GM12874 (cell line): Measurements from ENCODE around the gene TTYH1.
A peak's percentile ranks its signal among the peaks of the same experiment; 100 is the strongest.

ENCODE experiments used
- CTCF ChIP-seq: IDR thresholded peaks from 2 replicates; pipeline ENCODE4 v1.5.1; 2011; ENCODE audit warnings: low read depth, mild to moderate bottlenecking, control low read depth, low read length, moderate library complexity; ENCODE audit not compliant: insufficient read depth

Gene TTYH1

GRCh38 chr19:54481326-54481930 is 66.2 kb downstream of the TTYH1 start:
- peak; percentile 82 for TF ChIP-seq CTCF

DNA sequence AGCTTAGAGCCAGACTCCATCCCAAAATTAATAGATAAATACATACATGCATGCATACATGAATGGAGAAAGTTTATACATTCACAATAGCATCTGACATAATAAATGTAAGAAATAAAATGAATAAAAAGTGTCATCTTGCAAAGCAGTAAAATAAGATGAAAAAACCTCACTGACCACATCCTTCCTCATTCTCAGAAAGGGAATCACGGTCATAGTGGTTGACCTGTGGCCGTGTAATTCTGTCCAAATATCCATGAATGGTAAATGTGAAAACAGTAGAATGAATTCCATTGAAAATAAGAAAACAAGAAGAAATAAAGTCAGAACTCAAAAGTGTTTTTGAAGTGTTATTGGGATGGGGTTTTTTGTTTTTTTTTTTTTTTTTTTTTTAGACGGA is 67.6 kb downstream of the TTYH1 start:
- no peak for TF ChIP-seq CTCF

DNA sequence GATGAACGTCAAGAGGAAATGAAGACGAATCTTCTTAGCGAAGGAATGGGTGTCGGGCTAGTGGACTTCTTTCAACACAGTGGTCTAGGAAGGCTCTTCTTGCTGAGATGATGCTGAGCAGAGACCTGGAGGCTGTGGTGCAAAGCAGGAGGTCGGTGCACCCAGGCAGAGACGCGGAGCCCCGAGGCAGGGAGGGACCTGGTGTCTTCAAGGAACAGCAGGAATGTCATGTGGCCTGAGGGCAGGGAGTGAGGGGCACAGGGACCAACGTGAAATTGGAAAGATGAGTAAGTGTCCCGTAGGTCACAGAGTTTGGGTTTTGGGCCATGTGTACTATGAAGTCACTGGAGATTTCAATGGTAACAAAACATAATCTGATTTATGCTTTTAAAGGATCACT is 69.2 kb downstream of the TTYH1 start:
- no peak for TF ChIP-seq CTCF

DNA sequence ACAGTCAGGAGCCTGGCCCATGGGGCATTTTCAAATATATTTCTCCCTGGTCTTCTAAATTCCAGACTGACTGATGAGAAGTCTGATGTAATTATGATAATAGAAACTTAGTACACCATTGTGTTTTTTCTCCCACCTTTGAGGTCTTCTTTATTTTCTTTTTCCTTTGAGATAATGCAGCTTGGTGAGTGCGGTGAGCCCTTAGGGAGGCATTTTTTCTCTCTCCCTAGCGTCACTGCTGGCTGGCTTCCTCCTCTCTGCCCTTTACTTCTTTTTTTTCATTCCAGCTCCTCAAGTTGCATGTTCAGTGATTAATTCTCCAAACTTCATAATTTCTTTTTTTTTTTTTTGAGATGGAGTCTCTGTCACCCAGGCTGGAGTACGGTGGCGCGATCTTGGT is 70.6 kb downstream of the TTYH1 start:
- TF ChIP-seq CTCF = no peak
